HEK293 (cell line): ENCODE data around the gene TNNC1.
A peak's percentile ranks its signal among the peaks of the same experiment; 100 is the strongest.

Experiments
- CTCF ChIA-PET: fragments of 350-600 bp; formaldehyde crosslinking; extraction: SDS; loops from one replicate; lab custom pipeline; 2021; ENCODE audit warnings: antibody characterized with exemption; lab: Yijun Ruan, JAX
- POLR2A ChIA-PET: fragments of 300-600 bp; formaldehyde crosslinking; extraction: SDS; loops from one replicate; lab custom pipeline; 2020; ENCODE audit warnings: antibody characterized with exemption, inconsistent platforms; lab: Yijun Ruan, JAX
- H3K27ac ChIP-seq: fragments of 200-500 bp; sonication (Bioruptor generic); 2 replicates; pipeline ENCODE4 v1.5.1; 2014; ENCODE audit warnings: low read depth, low read length, control low read depth, inconsistent platforms; ENCODE audit errors: extremely low read depth
- H3K36me3 ChIP-seq, 2 experiments: fragments of 200-500 bp in 1 of 2; sonication (Bioruptor generic) in 1 of 2; 1 replicate in 1 of 2; 2 replicates in 1 of 2; pipeline ENCODE4 v1.5.1; 2014 to 2017; ENCODE audit warnings: inconsistent platforms in 2 of 2, low read length in 2 of 2; ENCODE audit not compliant: control insufficient read depth in 2 of 2, insufficient read depth in 1 of 2
- H3K4me1 ChIP-seq: fragments of 200-500 bp; sonication (Bioruptor generic); 2 replicates; pipeline ENCODE4 v1.5.1; 2014; ENCODE audit warnings: mild to moderate bottlenecking, low read length, inconsistent platforms; ENCODE audit not compliant: control insufficient read depth, insufficient read depth
- H3K4me3 ChIP-seq: 2 replicates; pipeline ENCODE4 v1.5.1; 2011; ENCODE audit warnings: low read depth, mild to moderate bottlenecking, control low read depth, low read length, moderate library complexity
- H3K9me3 ChIP-seq: fragments of 200-500 bp; sonication (Bioruptor generic); 2 replicates; pipeline ENCODE4 v1.5.1; 2014; ENCODE audit warnings: low read depth, low read length, inconsistent platforms; ENCODE audit not compliant: control insufficient read depth, insufficient read depth
- GLIS2 ChIP-seq: fragments of 450-650 bp; formaldehyde crosslinking; IDR thresholded peaks from 2 replicates; pipeline ENCODE4 v1.5.1; 2016; ENCODE audit warnings: missing biosample characterization, missing genetic modification characterization
- HOXA7 ChIP-seq: sonication (generic); formaldehyde crosslinking; IDR thresholded peaks from 2 replicates; pipeline ENCODE4 v1.8.1; 2022; ENCODE audit warnings: missing genetic modification reagents, borderline replicate concordance
- HOXC10 ChIP-seq: sonication (generic); formaldehyde crosslinking; IDR thresholded peaks from 2 replicates; pipeline ENCODE4 v1.8.1; 2023; ENCODE audit warnings: mild to moderate bottlenecking, missing genetic modification reagents
- HOXD13 ChIP-seq: sonication (generic); formaldehyde crosslinking; IDR thresholded peaks from 2 replicates; pipeline ENCODE4 v1.8.0; 2022; ENCODE audit warnings: missing genetic modification reagents, borderline replicate concordance
- IKZF3 ChIP-seq: fragments of 450-650 bp; IDR thresholded peaks from 2 replicates; pipeline ENCODE4 v1.5.0; 2018; ENCODE audit warnings: missing biosample characterization, mild to moderate bottlenecking, missing genetic modification characterization, moderate library complexity
- MYNN ChIP-seq: fragments of 450-650 bp; formaldehyde crosslinking; IDR thresholded peaks from 2 replicates; pipeline ENCODE4 v1.5.1; 2016; ENCODE audit warnings: missing biosample characterization, missing genetic modification characterization, borderline replicate concordance
- SALL2 ChIP-seq: fragments of 450-650 bp; formaldehyde crosslinking; IDR thresholded peaks from 2 replicates; pipeline ENCODE4 v1.5.0; 2017; ENCODE audit warnings: missing biosample characterization, mild to moderate bottlenecking, missing genetic modification characterization, borderline replicate concordance
- SCRT1 ChIP-seq: fragments of 450-650 bp; formaldehyde crosslinking; IDR thresholded peaks from 2 replicates; pipeline ENCODE4 v1.5.1; 2016; ENCODE audit warnings: missing biosample characterization, missing genetic modification characterization, borderline replicate concordance
- SP2 ChIP-seq: fragments of 450-650 bp; formaldehyde crosslinking; IDR thresholded peaks from 2 replicates; pipeline ENCODE4 v1.5.1; 2016; ENCODE audit warnings: missing biosample characterization, missing genetic modification characterization
- SP7 ChIP-seq: fragments of 450-650 bp; formaldehyde crosslinking; IDR thresholded peaks from 2 replicates; pipeline ENCODE4 v1.5.1; 2016; ENCODE audit warnings: missing biosample characterization, missing genetic modification characterization
- ZBTB7A ChIP-seq: fragments of 450-650 bp; formaldehyde crosslinking; IDR thresholded peaks from 2 replicates; pipeline ENCODE4 v1.5.1; 2016; ENCODE audit warnings: low read depth, missing biosample characterization, missing genetic modification characterization
- ZNF16 ChIP-seq: fragments of 450-650 bp; formaldehyde crosslinking; IDR thresholded peaks from 2 replicates; pipeline ENCODE4 v1.5.1; 2016; ENCODE audit warnings: low read depth, missing biosample characterization, missing genetic modification characterization
- ZNF184 ChIP-seq: fragments of 450-650 bp; IDR thresholded peaks from 2 replicates; pipeline ENCODE4 v1.5.1; 2018; ENCODE audit warnings: missing biosample characterization, mild to moderate bottlenecking, missing genetic modification characterization
- ZNF214 ChIP-seq: fragments of 450-650 bp; formaldehyde crosslinking; IDR thresholded peaks from 2 replicates; pipeline ENCODE4 v1.5.1; 2017; ENCODE audit warnings: missing biosample characterization, mild to moderate bottlenecking, missing genetic modification characterization, borderline replicate concordance
- ZNF449 ChIP-seq: fragments of 450-650 bp; formaldehyde crosslinking; IDR thresholded peaks from 2 replicates; pipeline ENCODE4 v1.5.1; 2017; ENCODE audit warnings: missing biosample characterization, mild to moderate bottlenecking, missing genetic modification characterization, moderate library complexity
- ZNF488 ChIP-seq: fragments of 450-650 bp; formaldehyde crosslinking; IDR thresholded peaks from 2 replicates; pipeline ENCODE4 v1.5.1; 2016; ENCODE audit warnings: missing biosample characterization, missing genetic modification characterization
- ZNF544 ChIP-seq: fragments of 450-650 bp; formaldehyde crosslinking; IDR thresholded peaks from 2 replicates; pipeline ENCODE4 v1.5.0; 2017; ENCODE audit warnings: missing biosample characterization, missing genetic modification characterization
- ZNF549 ChIP-seq: fragments of 450-650 bp; IDR thresholded peaks from 2 replicates; pipeline ENCODE4 v1.5.1; 2018; ENCODE audit warnings: missing biosample characterization, missing genetic modification characterization, mild to moderate bottlenecking, inconsistent platforms, moderate library complexity
- ZNF600 ChIP-seq: fragments of 450-650 bp; formaldehyde crosslinking; IDR thresholded peaks from 2 replicates; pipeline ENCODE4 v1.5.1; 2016; ENCODE audit warnings: missing biosample characterization, missing genetic modification characterization
- ZNF623 ChIP-seq: fragments of 450-650 bp; formaldehyde crosslinking; IDR thresholded peaks from 2 replicates; pipeline ENCODE4 v1.5.1; 2016; ENCODE audit warnings: missing biosample characterization, missing genetic modification characterization
- ZNF830 ChIP-seq: fragments of 450-650 bp; IDR thresholded peaks from 2 replicates; pipeline ENCODE4 v1.5.0; 2018; ENCODE audit warnings: missing biosample characterization, missing genetic modification characterization, low read depth, mild to moderate bottlenecking, moderate library complexity
- TF ChIP-seq, protein P1 (sequence below): fragments of 450-650 bp; formaldehyde crosslinking; IDR thresholded peaks from 2 replicates; pipeline ENCODE4 v1.5.1; 2016; ENCODE audit warnings: missing biosample characterization, missing genetic modification characterization
- TF ChIP-seq, protein P2 (sequence below): fragments of 450-650 bp; formaldehyde crosslinking; IDR thresholded peaks from 2 replicates; pipeline ENCODE4 v1.5.1; 2016; ENCODE audit warnings: missing biosample characterization, missing genetic modification characterization, low read depth

Gene TNNC1

DNA sequence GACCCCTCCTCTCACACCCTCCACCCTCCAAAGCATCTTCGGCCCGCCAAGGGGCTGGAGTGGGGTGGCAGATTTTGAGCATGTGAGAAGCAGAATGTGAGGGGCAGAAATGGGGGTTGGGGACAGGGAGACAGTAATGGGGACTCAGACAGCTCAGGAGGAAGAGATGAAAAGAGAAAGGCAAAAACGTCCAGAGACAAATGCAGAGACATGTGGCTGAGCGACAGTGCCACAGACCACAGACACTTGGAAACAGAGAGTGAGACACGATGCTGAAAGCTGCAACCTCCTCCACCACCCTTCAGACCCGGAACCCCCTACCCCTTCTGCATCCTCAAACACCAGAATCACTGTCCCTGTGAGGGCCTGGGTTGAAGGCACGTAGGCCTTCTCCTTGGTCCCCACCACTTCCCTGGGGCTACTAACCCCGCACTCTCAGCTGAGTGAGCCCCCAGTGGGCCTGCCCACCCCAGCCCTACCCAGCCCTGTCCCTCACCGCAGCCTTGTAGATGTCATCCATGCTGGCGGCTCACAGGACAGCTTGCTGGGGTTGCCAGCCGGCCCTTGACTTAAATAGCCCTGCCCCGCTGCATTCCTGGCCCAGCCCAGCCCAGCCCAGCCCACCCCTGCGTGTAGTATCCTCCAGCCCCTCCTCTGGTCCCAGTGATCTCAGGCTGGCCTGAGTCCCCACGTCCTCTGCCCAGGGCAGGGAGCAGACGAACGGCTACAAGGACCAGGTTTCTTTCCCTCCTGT, at the start of gene TNNC1:
TNNC1 (minus strand) TSS at position 546 of the 754 bp plus-strand sequence; CDS start at position 520, 26 bp downstream.
- Histone ChIP-seq H3K27ac (no peak within 1 kb of the TSS), H3K9me3 (no peaks in the 10 kb centered on the region), H3K4me1 (peaks cover 2% of the 10 kb centered on the region; the same call in 1 of the 2 replicates), H3K36me3 (peaks cover 0 to 21% of the 10 kb centered on the region in 2 experiments; a peak in 1 of 3 replicates), H3K4me3 (no peak within 1 kb of the TSS)
- no peak for TF ChIP-seq ZNF600
- no peak for TF ChIP-seq HOXA7
- TF ChIP-seq SP2 (tag by site-specific recombination) = peak; percentile 15; the same call in 1 of the 2 replicates
- no peak for TF ChIP-seq SP7 (tag by site-specific recombination)
- no peak for TF ChIP-seq ZNF488 (tag by site-specific recombination)
- no peak for TF ChIP-seq ZNF830 (tag by site-specific recombination)
- ChIA-PET POLR2A (no interaction called here), CTCF (no interaction called here)

- POLR2A ChIA-PET = no interaction called here
- Histone ChIP-seq H3K27ac (no peak overlapping the region), H3K9me3 (no peaks in the 10 kb centered on the region), H3K36me3 (no peaks in the 10 kb centered on the region), H3K4me3 (no peak overlapping the region), H3K4me1 (no peaks in the 10 kb centered on the region)
- TF ChIP-seq ZNF549 (tag by site-specific recombination) (no peak), HOXC10 (CRISPR knock-in tag) (no peak), ZNF544 (tag by site-specific recombination) (no peak)
- TF ChIP-seq, protein P1, sequence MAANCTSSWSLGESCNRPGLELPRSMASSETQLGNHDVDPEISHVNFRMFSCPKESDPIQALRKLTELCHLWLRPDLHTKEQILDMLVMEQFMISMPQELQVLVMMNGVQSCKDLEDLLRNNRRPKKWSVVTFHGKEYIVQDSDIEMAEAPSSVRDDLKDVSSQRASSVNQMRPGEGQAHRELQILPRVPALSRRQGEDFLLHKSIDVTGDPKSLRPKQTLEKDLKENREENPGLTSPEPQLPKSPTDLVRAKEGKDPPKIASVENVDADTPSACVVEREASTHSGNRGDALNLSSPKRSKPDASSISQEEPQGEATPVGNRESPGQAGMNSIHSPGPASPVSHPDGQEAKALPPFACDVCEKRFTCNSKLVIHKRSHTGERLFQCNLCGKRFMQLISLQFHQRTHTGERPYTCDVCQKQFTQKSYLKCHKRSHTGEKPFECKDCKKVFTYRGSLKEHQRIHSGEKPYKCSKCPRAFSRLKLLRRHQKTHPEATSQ (tag by site-specific recombination) = no peak
- CTCF ChIA-PET = no interaction called here
These were observed 49.0 kb upstream of the TNNC1 start for GRCh38 chr3:52502808-52503350.

GRCh38 chr3:52502001-52502400, 48.2 kb upstream of the TNNC1 start:
- TF ChIP-seq ZNF623 (0 out of 2 replicates have a peak, but pooled peaks have one; percentile 30), ZBTB7A (no peak), MYNN (tag by site-specific recombination) (no peak), ZNF16 (no peak), SALL2 (tag by site-specific recombination) (no peak), ZNF184 (tag by site-specific recombination) (no peak)
- TF ChIP-seq, all 188 proteins: peak for 1
- POLR2A ChIA-PET = no interaction called here
- Histone ChIP-seq H3K36me3 (no peaks in the 10 kb centered on the region), H3K9me3 (no peaks in the 10 kb centered on the region), H3K4me3 (no peak overlapping the region), H3K4me1 (no peaks in the 10 kb centered on the region), H3K27ac (no peak overlapping the region)
- CTCF ChIA-PET = interaction anchor here (0.5 to 0.6 kb wide), 2 partner anchors 11 to 13 kb away, joined by 3 read pairs; no protein-coding TSS in a partner anchor

GRCh38 chr3:52501046-52501445, 47.2 kb upstream of the TNNC1 start:
- H3K4me3 ChIP-seq = no peak overlapping the region
- no peaks in the 10 kb centered on the region for H3K4me1 ChIP-seq
- ChIA-PET CTCF (no interaction called here), POLR2A (no interaction called here)
- no peak overlapping the region for H3K27ac ChIP-seq
- H3K9me3 ChIP-seq = no peaks in the 10 kb centered on the region
- H3K36me3 ChIP-seq = no peaks in the 10 kb centered on the region
- TF ChIP-seq ZNF449 (tag by site-specific recombination) (no peak), SCRT1 (tag by site-specific recombination) (no peak), ZNF214 (tag by site-specific recombination) (no peak), GLIS2 (tag by site-specific recombination) (no peak), IKZF3 (no peak), HOXD13 (no peak)
- TF ChIP-seq, protein P2, sequence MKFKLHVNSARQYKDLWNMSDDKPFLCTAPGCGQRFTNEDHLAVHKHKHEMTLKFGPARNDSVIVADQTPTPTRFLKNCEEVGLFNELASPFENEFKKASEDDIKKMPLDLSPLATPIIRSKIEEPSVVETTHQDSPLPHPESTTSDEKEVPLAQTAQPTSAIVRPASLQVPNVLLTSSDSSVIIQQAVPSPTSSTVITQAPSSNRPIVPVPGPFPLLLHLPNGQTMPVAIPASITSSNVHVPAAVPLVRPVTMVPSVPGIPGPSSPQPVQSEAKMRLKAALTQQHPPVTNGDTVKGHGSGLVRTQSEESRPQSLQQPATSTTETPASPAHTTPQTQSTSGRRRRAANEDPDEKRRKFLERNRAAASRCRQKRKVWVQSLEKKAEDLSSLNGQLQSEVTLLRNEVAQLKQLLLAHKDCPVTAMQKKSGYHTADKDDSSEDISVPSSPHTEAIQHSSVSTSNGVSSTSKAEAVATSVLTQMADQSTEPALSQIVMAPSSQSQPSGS (tag by site-specific recombination) = no peak
